Pancreas (tissue), 10 donors: ENCODE data around the gene ATP6V0E1. TPM values are rescaled to one million over a fixed set of nuclear protein-coding genes. Genes with fewer than 3 reads are reported as not detected.

Experiments
- ATAC-seq, 4 donors: fragments of 200-7000 bp; cut with Tn5 transposase; one replicate each; pipeline versions ENCODE4 v1.8.0 to v1.9.1; 2020; ENCODE audit warnings: mild to moderate bottlenecking in 4 of 4, moderate library complexity in 4 of 4
- DNase-seq, 6 donors: peaks; one replicate each; pipeline ENCODE4 v3.0.0-alpha.2; 2020
- FAIRE-seq: peaks from 2 replicates; lab custom pipeline; 2012; peaks lifted over from hg19 to GRCh38; lab: Jason Lieb, UNC
- H3K27ac ChIP-seq, 4 donors: fragments of 200-600 bp; sonication (generic); 1 replicate in 3 of 4; 2 replicates in 1 of 4; pipeline versions ENCODE4 v1.5.0 to v1.8.0; 2020
- H3K27me3 ChIP-seq, 4 donors: fragments of 200-600 bp; one replicate each; pipeline ENCODE4 v1.8.0; 2021
- H3K36me3 ChIP-seq, 3 donors: fragments of 200-600 bp; sonication (generic) in 1 of 3; one replicate each; pipeline versions ENCODE4 v1.5.0 to v1.8.0; 2020 to 2021
- H3K4me1 ChIP-seq, 3 donors: fragments of 200-600 bp; one replicate each; pipeline ENCODE4 v1.8.0; 2021
- H3K4me3 ChIP-seq, 4 donors: fragments of 200-600 bp; sonication (generic) in 2 of 4; one replicate each; pipeline versions ENCODE4 v1.5.0 to v1.8.0; 2020 to 2021
- H3K9me3 ChIP-seq, 4 donors: fragments of 200-600 bp; one replicate each; pipeline ENCODE4 v1.8.0; 2021
- WGBS, 2 donors: extraction: QIAGEN DNeasy Blood & Tissue Kit; methylation state at CpG; one replicate each; pipeline ENCODE4 v1.1.7; 2013; 5-methylcytosine and 5-hydroxymethylcytosine counted together
- intact Hi-C, 3 donors: fragments of 100-400 bp; cut with DNase I; formaldehyde crosslinking; loops; one replicate each; pipeline versions ENCODE4 v1.11.1 to v1.14.2; 2022
- polyA plus RNA-seq, 2 donors: library from polyadenylated mRNA; stranded (reverse); fragments of 200-250 nt; gene quantifications; one replicate each; pipeline ENCODE4 v1.2.3, GENCODE V29; 2013
- total RNA-seq, 6 donors: library from RNA; stranded (reverse); fragmentation: NEBNext Ultra II Directional in 4 of 6; extraction: Animal tissue kit (Norgen Biotek cat#: 25700) in 4 of 6; gene quantifications; one replicate each; pipeline versions ENCODE4 v1.2.1 to v1.2.4, GENCODE V29; 2021 to 2023
- TF ChIP-seq, protein P1 (sequence below), 4 donors: fragments of 200-600 bp; sonication (generic) in 3 of 4; IDR thresholded peaks; one replicate each; pipeline versions ENCODE4 v1.5.0 to v1.8.0; 2021; ENCODE audit warnings: antibody characterized with exemption in 4 of 4
- donor health status: healthy with polysubstance abuse.
- donor health status: DM: no; HTN: no; CAD: no; lungs with moderate emphysema.
- donor health status: DM: no; HTN: no; CAD: no.
- donor health status: control.
- donor health status: control.
- donor health status: Bipolar disorder and iron deficiency.
- donor health status: DM: yes; HTN: yes; CAD: no.
- donor health status: DM: no; HTN: no; CAD: no.
- donor health status: DM: no; HTN: no; CAD: no.
- donor health status: DM: yes; HTN: yes; CAD: no.

Gene ATP6V0E1
- total and polyA plus RNA-seq, 8 donors, result 60.3 to 162 (median 89.7) TPM

DNA sequence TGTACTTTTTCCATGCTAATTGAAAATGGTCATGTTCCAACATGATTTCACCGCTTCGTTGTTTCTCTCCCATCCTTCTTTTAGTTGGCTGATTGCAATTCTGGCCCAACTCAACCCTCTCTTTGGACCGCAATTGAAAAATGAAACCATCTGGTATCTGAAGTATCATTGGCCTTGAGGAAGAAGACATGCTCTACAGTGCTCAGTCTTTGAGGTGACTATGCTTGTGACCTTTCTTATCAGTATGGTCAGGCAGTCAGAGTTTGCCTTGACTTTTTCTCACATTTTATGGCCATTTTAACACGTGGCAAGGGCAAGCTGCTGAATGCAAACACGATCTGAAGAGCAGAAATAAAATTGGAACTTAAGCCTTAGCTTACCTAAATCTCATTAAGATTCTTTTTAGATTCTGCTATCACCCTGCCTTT is 36.6 kb downstream of the ATP6V0E1 start:
- Histone ChIP-seq H3K36me3 (peaks cover 0 to 3% (median 0%) of the 10 kb centered on the region in 3 donors), H3K27ac (no peak overlapping the region), H3K27me3 (no peaks in the 10 kb centered on the region), H3K4me1 (peaks cover 6 to 18% (median 16%) of the 10 kb centered on the region in 3 donors), H3K4me3 (no peak overlapping the region), H3K9me3 (no peaks in the 10 kb centered on the region)
- ATAC-seq (no peak), FAIRE-seq (no peak), DNase-seq (no peak)
- intact Hi-C loops, result no loop called here
- TF ChIP-seq, protein P1, sequence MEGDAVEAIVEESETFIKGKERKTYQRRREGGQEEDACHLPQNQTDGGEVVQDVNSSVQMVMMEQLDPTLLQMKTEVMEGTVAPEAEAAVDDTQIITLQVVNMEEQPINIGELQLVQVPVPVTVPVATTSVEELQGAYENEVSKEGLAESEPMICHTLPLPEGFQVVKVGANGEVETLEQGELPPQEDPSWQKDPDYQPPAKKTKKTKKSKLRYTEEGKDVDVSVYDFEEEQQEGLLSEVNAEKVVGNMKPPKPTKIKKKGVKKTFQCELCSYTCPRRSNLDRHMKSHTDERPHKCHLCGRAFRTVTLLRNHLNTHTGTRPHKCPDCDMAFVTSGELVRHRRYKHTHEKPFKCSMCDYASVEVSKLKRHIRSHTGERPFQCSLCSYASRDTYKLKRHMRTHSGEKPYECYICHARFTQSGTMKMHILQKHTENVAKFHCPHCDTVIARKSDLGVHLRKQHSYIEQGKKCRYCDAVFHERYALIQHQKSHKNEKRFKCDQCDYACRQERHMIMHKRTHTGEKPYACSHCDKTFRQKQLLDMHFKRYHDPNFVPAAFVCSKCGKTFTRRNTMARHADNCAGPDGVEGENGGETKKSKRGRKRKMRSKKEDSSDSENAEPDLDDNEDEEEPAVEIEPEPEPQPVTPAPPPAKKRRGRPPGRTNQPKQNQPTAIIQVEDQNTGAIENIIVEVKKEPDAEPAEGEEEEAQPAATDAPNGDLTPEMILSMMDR (IDR thresholded peaks at IDR 0.05), result no peak
- 61 to 63% methylated on average over 5 of the region's 5 CpGs for WGBS, 2 donors

DNA sequence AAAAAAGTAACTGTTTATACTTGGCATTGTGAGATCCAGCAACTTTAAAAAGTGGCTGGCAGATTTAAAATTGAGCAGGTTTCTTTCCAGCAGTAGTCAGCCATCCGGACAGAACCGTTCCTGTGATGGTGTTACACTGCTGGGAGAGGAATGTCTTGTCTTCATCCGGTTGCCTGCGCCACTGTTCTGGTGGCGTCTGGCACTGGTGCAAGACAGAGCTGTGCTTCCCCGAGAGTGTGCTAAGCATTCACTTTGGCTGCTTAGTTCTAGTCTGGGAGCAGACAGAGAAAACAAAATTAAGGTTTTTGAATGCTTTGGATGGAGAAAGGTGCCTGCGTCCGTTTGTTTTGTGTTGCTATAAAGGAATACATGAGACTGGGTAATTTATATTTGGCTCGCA is 37.1 kb downstream of the ATP6V0E1 start:
- H3K27ac ChIP-seq, result no peak overlapping the region
- 91 to 94% methylated on average over 9 of the region's 9 CpGs for WGBS, 2 donors
- no peaks in the 10 kb centered on the region for H3K27me3 ChIP-seq
- TF ChIP-seq, protein P1 (IDR thresholded peaks at IDR 0.05), result no peak
- peaks cover 0 to 3% (median 0%) of the 10 kb centered on the region in 3 donors for H3K36me3 ChIP-seq
- intact Hi-C loops, result no loop called here
- H3K9me3 ChIP-seq, result no peaks in the 10 kb centered on the region
- no peak overlapping the region for H3K4me3 ChIP-seq
- FAIRE-seq (no peak), ATAC-seq (no peak), DNase-seq (no peak)
- peaks cover 5 to 17% (median 12%) of the 10 kb centered on the region in 3 donors for H3K4me1 ChIP-seq

DNA sequence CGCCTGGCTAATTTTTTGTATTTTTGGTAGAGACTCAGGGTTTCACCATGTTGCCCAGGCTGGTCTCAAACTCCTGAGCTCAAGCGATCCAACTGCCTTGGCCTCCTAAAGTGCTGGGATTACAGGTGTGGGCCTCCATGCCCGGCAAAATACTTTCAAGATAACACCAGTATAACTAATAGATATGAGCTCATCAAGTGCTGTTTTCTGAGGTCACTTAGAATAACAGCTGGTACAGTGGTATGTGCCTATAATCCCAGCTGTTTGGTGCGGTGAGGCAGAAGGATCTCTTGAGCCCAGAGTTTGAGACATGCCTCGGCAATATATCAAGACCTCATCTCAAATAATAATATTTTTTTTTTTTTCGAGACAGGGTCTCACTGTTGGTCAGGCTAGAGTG is 42.1 kb downstream of the ATP6V0E1 start:
- no peaks in the 10 kb centered on the region for H3K27me3 ChIP-seq
- H3K9me3 ChIP-seq, result no peaks in the 10 kb centered on the region
- no peak for ATAC-seq
- no peak overlapping the region for H3K4me3 ChIP-seq
- intact Hi-C loops, result no loop called here
- no peak for DNase-seq
- TF ChIP-seq, protein P1 (IDR thresholded peaks at IDR 0.05), result no peak
- no peak overlapping the region for H3K27ac ChIP-seq
- WGBS, 2 donors, result 83 to 85% methylated on average over 6 of the region's 6 CpGs
- peaks cover 10 to 18% (median 17%) of the 10 kb centered on the region in 3 donors for H3K4me1 ChIP-seq
- H3K36me3 ChIP-seq, result peaks cover 0 to under 1% (median 0%) of the 10 kb centered on the region in 3 donors
- FAIRE-seq, result no peak

DNA sequence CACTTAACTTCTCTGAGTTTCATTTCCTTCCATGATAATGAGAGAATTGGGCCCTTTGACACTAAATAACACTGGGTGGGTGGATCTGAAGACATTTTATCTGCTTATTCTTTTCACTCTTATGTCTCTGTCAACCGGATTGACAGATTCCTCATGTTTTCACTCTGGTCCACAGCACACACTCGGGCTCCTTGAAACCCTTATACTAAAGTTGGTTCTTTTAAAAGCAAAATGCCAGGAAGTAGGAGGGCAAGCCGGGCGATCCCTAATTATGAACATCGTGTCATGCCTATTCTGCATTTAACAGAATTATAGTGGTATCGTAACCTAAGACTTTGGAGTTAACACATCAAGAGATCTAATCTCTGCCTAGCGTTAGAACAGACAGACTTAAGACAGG is 44.3 kb downstream of the ATP6V0E1 start:
- TF ChIP-seq, protein P1 (IDR thresholded peaks at IDR 0.05), result no peak
- H3K4me1 ChIP-seq, result peaks cover 10 to 18% (median 17%) of the 10 kb centered on the region in 3 donors
- intact Hi-C loops, result no loop called here
- H3K36me3 ChIP-seq, result no peaks in the 10 kb centered on the region
- H3K27me3 ChIP-seq, result no peaks in the 10 kb centered on the region
- no peak overlapping the region for H3K4me3 ChIP-seq
- H3K9me3 ChIP-seq, result no peaks in the 10 kb centered on the region
- WGBS, 2 donors, result 88% methylated on average over 7 of the region's 7 CpGs
- no peak overlapping the region for H3K27ac ChIP-seq
- FAIRE-seq (no peak), DNase-seq (no peak), ATAC-seq (no peak)

DNA sequence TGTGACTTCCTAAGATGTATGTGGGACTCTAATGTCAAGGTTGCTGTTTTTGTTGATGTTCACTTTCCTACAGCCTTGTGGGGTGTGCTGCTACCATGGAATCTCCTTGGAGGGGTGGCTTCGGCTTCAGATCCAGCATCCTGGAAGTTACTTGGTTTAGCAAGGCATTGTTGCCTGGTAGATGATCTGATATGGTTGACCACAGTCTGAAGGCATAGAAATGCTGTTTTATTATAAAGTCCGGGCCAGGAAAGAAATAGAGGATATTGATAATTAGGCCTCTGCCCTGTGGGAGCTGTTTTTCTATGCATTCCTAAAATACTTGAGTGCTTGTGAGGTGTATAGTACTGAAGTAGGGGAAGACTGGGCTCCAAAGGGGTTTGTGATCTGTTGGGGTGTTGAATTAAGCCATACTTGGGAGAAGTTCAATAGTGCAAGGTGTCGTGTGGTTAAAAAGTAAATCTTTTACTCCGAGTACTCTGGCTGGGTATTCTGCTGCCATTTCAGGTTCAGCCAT is 45.3 kb downstream of the ATP6V0E1 start:
- FAIRE-seq (no peak), ATAC-seq (peak in 2 of 4 donors; percentile 11), DNase-seq (no peak)
- peak overlapping the region in 3 of 4 donors; percentile 43 to 64 (median 63) for H3K27ac ChIP-seq
- no peaks in the 10 kb centered on the region for H3K9me3 ChIP-seq
- H3K4me1 ChIP-seq, result peaks cover 10 to 18% (median 17%) of the 10 kb centered on the region in 3 donors
- no peak overlapping the region for H3K4me3 ChIP-seq
- intact Hi-C loops, result no loop called here
- WGBS, 2 donors, result 57 to 59% methylated on average over 4 of the region's 4 CpGs
- no peaks in the 10 kb centered on the region for H3K27me3 ChIP-seq
- TF ChIP-seq, protein P1 (IDR thresholded peaks at IDR 0.05), result no peak
- H3K36me3 ChIP-seq, result no peaks in the 10 kb centered on the region
